Progenitor cell of endocrine pancreas (in vitro differentiated cells): ENCODE results near the gene MCM3AP. TPM values are rescaled to one million over a fixed set of nuclear protein-coding genes. Genes with fewer than 3 reads are reported as not detected.
A peak's percentile ranks its signal among the peaks of the same experiment; 100 is the strongest.

Experiments used
- DNase-seq: peaks from one replicate; pipeline ENCODE4 v3.0.0; 2021; ENCODE audit warnings: low spot score; ENCODE audit not compliant: unreplicated experiment
- H3K27ac Mint-ChIP-seq: 2 replicates; pipeline ENCODE4 v1.8.0; 2021; ENCODE audit warnings: mild to moderate bottlenecking, moderate library complexity, mixed read lengths
- H3K27me3 Mint-ChIP-seq: 2 replicates; pipeline ENCODE4 v1.8.0; 2021; ENCODE audit warnings: mixed read lengths
- H3K36me3 Mint-ChIP-seq: 2 replicates; pipeline ENCODE4 v1.8.0; 2022; ENCODE audit warnings: mixed read lengths; ENCODE audit not compliant: insufficient read depth
- H3K4me1 Mint-ChIP-seq: 2 replicates; pipeline ENCODE4 v1.8.0; 2021; ENCODE audit warnings: low read depth, mixed read lengths
- H3K4me3 Mint-ChIP-seq: 2 replicates; pipeline ENCODE4 v1.8.0; 2021; ENCODE audit warnings: low read depth, mild to moderate bottlenecking, moderate library complexity, mixed read lengths
- H3K9me3 Mint-ChIP-seq: 2 replicates; pipeline ENCODE4 v1.8.0; 2021; ENCODE audit warnings: low read depth, mixed read lengths
- CTCF ChIP-seq: fragments of 200-600 bp; sonication (generic); IDR thresholded peaks from one replicate; pipeline ENCODE4 v1.5.0; 2021; ENCODE audit warnings: antibody characterized with exemption, mild to moderate bottlenecking; ENCODE audit not compliant: unreplicated experiment
- total RNA-seq: library from RNA; stranded (reverse); gene quantifications from 2 replicates; pipeline ENCODE4 v1.2.1, GENCODE V29; 2021

Gene MCM3AP
- total RNA-seq, 1 donor from 2014 or later, result 131 TPM

- Mint-ChIP-seq H3K4me1 (no peaks in the 10 kb centered on the region), H3K4me3 (no peak overlapping the region), H3K27me3 (no peaks in the 10 kb centered on the region), H3K36me3 (peaks cover 33% of the 10 kb centered on the region), H3K27ac (no peak overlapping the region), H3K9me3 (no peaks in the 10 kb centered on the region)
- no peak for DNase-seq
- TF ChIP-seq CTCF, result no peak
Measured at GRCh38 chr21:46253610-46254124, 31.7 kb downstream of the MCM3AP start.

- no peak overlapping the region for H3K4me3 Mint-ChIP-seq
- DNase-seq, result no peak
- no peak overlapping the region for H3K27ac Mint-ChIP-seq
- H3K27me3 Mint-ChIP-seq, result no peaks in the 10 kb centered on the region
- H3K36me3 Mint-ChIP-seq, result peaks cover 33% of the 10 kb centered on the region
- TF ChIP-seq CTCF, result no peak
- no peaks in the 10 kb centered on the region for H3K4me1 Mint-ChIP-seq
- no peaks in the 10 kb centered on the region for H3K9me3 Mint-ChIP-seq
Measured at GRCh38 chr21:46252840-46253239, 32.6 kb downstream of the MCM3AP start.

- no peak for DNase-seq
- no peaks in the 10 kb centered on the region for H3K4me1 Mint-ChIP-seq
- TF ChIP-seq CTCF, result no peak
- no peak overlapping the region for H3K4me3 Mint-ChIP-seq
- peaks cover 39% of the 10 kb centered on the region for H3K36me3 Mint-ChIP-seq
- no peaks in the 10 kb centered on the region for H3K9me3 Mint-ChIP-seq
- H3K27ac Mint-ChIP-seq, result peak overlapping the region; percentile 68
- H3K27me3 Mint-ChIP-seq, result no peaks in the 10 kb centered on the region
Measured at GRCh38 chr21:46250146-46250725, 35.2 kb downstream of the MCM3AP start.

GRCh38 chr21:46248827-46249226 is 36.6 kb downstream of the MCM3AP start:
- H3K4me1 Mint-ChIP-seq, result no peaks in the 10 kb centered on the region
- H3K27me3 Mint-ChIP-seq, result no peaks in the 10 kb centered on the region
- no peak overlapping the region for H3K27ac Mint-ChIP-seq
- H3K9me3 Mint-ChIP-seq, result no peaks in the 10 kb centered on the region
- H3K36me3 Mint-ChIP-seq, result peaks cover 29% of the 10 kb centered on the region
- H3K4me3 Mint-ChIP-seq, result no peak overlapping the region
- TF ChIP-seq CTCF, result no peak
- DNase-seq, result no peak

GRCh38 chr21:46248422-46248782 is 37.0 kb downstream of the MCM3AP start:
- no peak for DNase-seq
- H3K9me3 Mint-ChIP-seq, result no peaks in the 10 kb centered on the region
- TF ChIP-seq CTCF, result no peak
- H3K27ac Mint-ChIP-seq, result no peak overlapping the region
- peaks cover 25% of the 10 kb centered on the region for H3K36me3 Mint-ChIP-seq
- no peak overlapping the region for H3K4me3 Mint-ChIP-seq
- H3K4me1 Mint-ChIP-seq, result no peaks in the 10 kb centered on the region
- H3K27me3 Mint-ChIP-seq, result no peaks in the 10 kb centered on the region
